Measurements from ENCODE around the gene PCYT1B. TPM values are rescaled to one million over a fixed set of nuclear protein-coding genes. Genes with fewer than 3 reads are reported as not detected.

The PCYT1B gene
- total RNA-seq, 1 experiment from 2014 or later = 0.09 TPM

DNA sequence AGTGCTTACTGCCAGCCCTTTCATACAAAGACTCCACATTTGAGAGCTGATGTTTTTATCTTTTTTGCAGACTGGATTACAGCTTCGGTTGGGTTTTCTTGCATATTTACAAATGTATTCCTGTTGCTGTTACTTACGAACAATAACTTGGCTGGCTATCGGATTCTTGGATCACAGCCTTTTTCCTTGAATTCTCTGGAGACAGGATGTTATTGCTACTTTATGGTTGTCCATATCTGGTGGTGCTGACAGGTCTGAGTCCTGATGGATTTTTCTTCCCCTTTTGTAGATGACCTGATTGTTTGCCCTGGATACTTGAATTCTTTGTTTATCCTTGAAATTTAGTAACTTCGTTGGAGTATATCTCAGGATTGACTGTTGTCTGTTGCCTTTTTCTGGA lies 104.4 kb downstream of the PCYT1B start:
- Mint-ChIP-seq H3K36me3 (ENCODE audit: insufficient read depth, unreplicated experiment) (no peaks in the 10 kb centered on the region), H3K4me3 (ENCODE audit: low read depth, unreplicated experiment) (no peak overlapping the region), H3K27me3 (ENCODE audit: unreplicated experiment) (no peaks in the 10 kb centered on the region), H3K27ac (ENCODE audit: unreplicated experiment) (no peak overlapping the region), H3K9me3 (ENCODE audit: low read depth, unreplicated experiment) (no peaks in the 10 kb centered on the region), H3K4me1 (ENCODE audit: low read depth, unreplicated experiment) (no peaks in the 10 kb centered on the region)
- no TSS peak for BruUV-seq (replicated peaks)
- CTCF ChIA-PET = no interaction called here
- no peak for DNase-seq
- intact Hi-C loops (cut with micrococcal nuclease; ENCODE audit: unreplicated experiment) = no loop called here
- TF ChIP-seq, protein P1, sequence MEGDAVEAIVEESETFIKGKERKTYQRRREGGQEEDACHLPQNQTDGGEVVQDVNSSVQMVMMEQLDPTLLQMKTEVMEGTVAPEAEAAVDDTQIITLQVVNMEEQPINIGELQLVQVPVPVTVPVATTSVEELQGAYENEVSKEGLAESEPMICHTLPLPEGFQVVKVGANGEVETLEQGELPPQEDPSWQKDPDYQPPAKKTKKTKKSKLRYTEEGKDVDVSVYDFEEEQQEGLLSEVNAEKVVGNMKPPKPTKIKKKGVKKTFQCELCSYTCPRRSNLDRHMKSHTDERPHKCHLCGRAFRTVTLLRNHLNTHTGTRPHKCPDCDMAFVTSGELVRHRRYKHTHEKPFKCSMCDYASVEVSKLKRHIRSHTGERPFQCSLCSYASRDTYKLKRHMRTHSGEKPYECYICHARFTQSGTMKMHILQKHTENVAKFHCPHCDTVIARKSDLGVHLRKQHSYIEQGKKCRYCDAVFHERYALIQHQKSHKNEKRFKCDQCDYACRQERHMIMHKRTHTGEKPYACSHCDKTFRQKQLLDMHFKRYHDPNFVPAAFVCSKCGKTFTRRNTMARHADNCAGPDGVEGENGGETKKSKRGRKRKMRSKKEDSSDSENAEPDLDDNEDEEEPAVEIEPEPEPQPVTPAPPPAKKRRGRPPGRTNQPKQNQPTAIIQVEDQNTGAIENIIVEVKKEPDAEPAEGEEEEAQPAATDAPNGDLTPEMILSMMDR (IDR thresholded peaks at IDR 0.05; ENCODE audit: unreplicated experiment) = no peak

DNA sequence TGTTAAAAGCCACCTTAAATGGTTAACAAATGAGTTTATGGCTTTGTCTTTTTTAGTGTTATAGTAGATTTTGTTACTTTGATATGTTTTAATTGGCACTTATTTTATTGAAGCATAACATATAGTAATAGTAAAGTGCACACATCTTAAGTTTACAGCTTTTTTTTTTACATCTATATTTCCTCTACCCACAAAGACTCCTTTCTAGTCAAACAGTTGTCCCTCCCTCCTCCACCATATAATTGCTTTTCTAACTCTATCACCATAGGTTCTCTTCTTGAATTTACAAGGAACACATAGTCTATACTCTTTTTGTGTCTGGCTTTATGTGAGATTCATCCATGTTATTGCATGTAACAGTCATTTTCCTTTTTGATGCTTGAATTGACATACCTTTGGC lies 110.6 kb downstream of the PCYT1B start:
- DNase-seq = no peak
- H3K27me3 Mint-ChIP-seq (ENCODE audit: unreplicated experiment) = no peaks in the 10 kb centered on the region
- no peaks in the 10 kb centered on the region for H3K9me3 Mint-ChIP-seq (ENCODE audit: low read depth, unreplicated experiment)
- CTCF ChIA-PET = interaction anchor here (0.7 kb wide), 1 partner anchor 1364 kb away, joined by 3 read pairs; no protein-coding TSS in a partner anchor
- H3K4me3 Mint-ChIP-seq (ENCODE audit: low read depth, unreplicated experiment) = no peak overlapping the region
- no peaks in the 10 kb centered on the region for H3K4me1 Mint-ChIP-seq (ENCODE audit: low read depth, unreplicated experiment)
- intact Hi-C loops (cut with micrococcal nuclease; ENCODE audit: unreplicated experiment) = no loop called here
- TF ChIP-seq, protein P1 (IDR thresholded peaks at IDR 0.05; ENCODE audit: unreplicated experiment) = no peak
- H3K36me3 Mint-ChIP-seq (ENCODE audit: insufficient read depth, unreplicated experiment) = no peaks in the 10 kb centered on the region
- no TSS peak for BruUV-seq (replicated peaks)
- no peak overlapping the region for H3K27ac Mint-ChIP-seq (ENCODE audit: unreplicated experiment)

DNA sequence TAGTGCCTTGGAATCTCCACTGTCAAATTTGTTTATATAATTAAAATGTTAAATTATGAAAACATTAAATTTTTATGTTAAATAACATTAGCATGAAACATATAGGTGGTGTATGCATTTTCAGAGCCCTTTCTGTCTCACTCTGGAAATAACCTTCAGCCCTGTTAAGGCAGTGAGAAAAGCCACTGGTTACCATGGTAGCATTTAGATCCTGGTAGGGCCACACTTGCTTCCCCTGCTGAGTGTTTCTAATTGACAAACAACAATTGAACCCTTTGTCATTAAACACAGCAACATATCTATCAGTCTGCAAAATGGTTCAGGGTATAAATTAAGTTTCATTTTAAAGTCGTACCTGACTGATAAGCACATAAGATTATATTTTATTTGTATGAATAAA lies 118.5 kb downstream of the PCYT1B start:
- intact Hi-C loops (cut with micrococcal nuclease; ENCODE audit: unreplicated experiment) = no loop called here
- H3K9me3 Mint-ChIP-seq (ENCODE audit: low read depth, unreplicated experiment) = no peaks in the 10 kb centered on the region
- no peaks in the 10 kb centered on the region for H3K36me3 Mint-ChIP-seq (ENCODE audit: insufficient read depth, unreplicated experiment)
- no peak for DNase-seq
- H3K27me3 Mint-ChIP-seq (ENCODE audit: unreplicated experiment) = no peaks in the 10 kb centered on the region
- H3K4me3 Mint-ChIP-seq (ENCODE audit: low read depth, unreplicated experiment) = no peak overlapping the region
- H3K27ac Mint-ChIP-seq (ENCODE audit: unreplicated experiment) = no peak overlapping the region
- no peaks in the 10 kb centered on the region for H3K4me1 Mint-ChIP-seq (ENCODE audit: low read depth, unreplicated experiment)
- CTCF ChIA-PET = no interaction called here
- BruUV-seq (replicated peaks) = no TSS peak
- TF ChIP-seq, protein P1 (IDR thresholded peaks at IDR 0.05; ENCODE audit: unreplicated experiment) = no peak

DNA sequence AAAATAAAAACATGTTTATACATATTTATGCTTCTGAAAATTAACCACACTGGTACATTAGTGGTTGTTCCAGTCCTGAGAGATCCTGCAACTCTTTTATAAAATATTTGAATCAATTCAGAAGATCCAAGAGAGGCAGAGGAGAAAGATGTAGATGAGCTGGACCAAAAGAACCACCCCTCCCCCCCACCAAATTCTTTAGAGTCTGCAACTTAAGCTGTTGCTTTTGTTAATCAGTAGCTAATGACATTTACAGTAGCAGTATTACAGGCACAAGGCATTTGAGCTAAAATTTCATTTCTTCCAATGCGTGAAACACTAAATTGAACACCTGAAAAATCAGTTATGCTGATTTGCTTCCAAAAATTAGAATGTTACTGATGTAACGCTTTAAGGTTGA lies 120.5 kb downstream of the PCYT1B start:
- H3K36me3 Mint-ChIP-seq (ENCODE audit: insufficient read depth, unreplicated experiment) = no peaks in the 10 kb centered on the region
- H3K9me3 Mint-ChIP-seq (ENCODE audit: low read depth, unreplicated experiment) = no peaks in the 10 kb centered on the region
- DNase-seq = no peak
- H3K4me3 Mint-ChIP-seq (ENCODE audit: low read depth, unreplicated experiment) = no peak overlapping the region
- H3K4me1 Mint-ChIP-seq (ENCODE audit: low read depth, unreplicated experiment) = no peaks in the 10 kb centered on the region
- TF ChIP-seq, protein P1 (IDR thresholded peaks at IDR 0.05; ENCODE audit: unreplicated experiment) = no peak
- H3K27ac Mint-ChIP-seq (ENCODE audit: unreplicated experiment) = no peak overlapping the region
- intact Hi-C loops (cut with micrococcal nuclease; ENCODE audit: unreplicated experiment) = no loop called here
- CTCF ChIA-PET = no interaction called here
- no TSS peak for BruUV-seq (replicated peaks)
- no peaks in the 10 kb centered on the region for H3K27me3 Mint-ChIP-seq (ENCODE audit: unreplicated experiment)

All from Calu3 (cell line).